ENCODE measurements around the gene NUDT16L1. TPM values are rescaled to one million over a fixed set of nuclear protein-coding genes. Genes with fewer than 3 reads are reported as not detected.

Gene NUDT16L1
- total and polyA plus RNA-seq, 2 of the 8 experiments (the other 6 are each of a cell fraction or from before 2014, with no cell fraction given): 34.8 to 77.3 TPM

- no peak for TF ChIP-seq CHD7 (IDR thresholded peaks at IDR 0.05; ENCODE audit: insufficient replicate concordance, low read length)
- no peak for TF ChIP-seq RXRA (IDR thresholded peaks at IDR 0.05; ENCODE audit: insufficient read depth, low read depth, low read length)
- TF ChIP-seq GTF2F1 (IDR thresholded peaks at IDR 0.05; ENCODE audit: borderline replicate concordance, low read depth, low read length): no peak
- TF ChIP-seq TEAD4 (IDR thresholded peaks at IDR 0.05; ENCODE audit: low read depth, low read length): no peak
- no peak for TF ChIP-seq CTCF (IDR thresholded peaks at IDR 0.05; ENCODE audit: control extremely low read depth in 1 of 3, insufficient read depth in 1 of 3, low read depth in 1 of 3, low read length in 3 of 3)
- TF ChIP-seq SIX5 (IDR thresholded peaks at IDR 0.05; ENCODE audit: low read depth, low read length): no peak
- TF ChIP-seq CBX8 (IDR thresholded peaks at IDR 0.05; ENCODE audit: borderline replicate concordance, low read depth, low read length): no peak
- no peak for TF ChIP-seq NRF1 (IDR thresholded peaks at IDR 0.05; ENCODE audit: low read depth, low read length)
These were observed 6.7 kb upstream of the NUDT16L1 start (continued) for GRCh38 chr16:4686497-4687210.

Measured in H1 (cell line).